AG04450 (cell line): ENCODE results near the gene PAX5. TPM values are rescaled to one million over a fixed set of nuclear protein-coding genes. Genes with fewer than 3 reads are reported as not detected.

Source experiments
- CTCF ChIA-PET: fragments of 300-600, 350-600 bp; formaldehyde crosslinking; extraction: SDS; loops from one replicate; lab custom pipeline; 2022; ENCODE audit warnings: antibody characterized with exemption, inconsistent platforms; lab: Charles Lee
- POLR2A ChIA-PET: fragments of 350-600 bp; formaldehyde crosslinking; extraction: SDS; loops from one replicate; lab custom pipeline; 2021; ENCODE audit warnings: antibody characterized with exemption, inconsistent platforms; lab: Yijun Ruan, JAX
- DNase-seq: peaks from one replicate; pipeline ENCODE4 v3.0.0-alpha.2; 2011; ENCODE audit warnings: low read depth, low spot score
- H3K27ac ChIP-seq: one replicate; pipeline ENCODE4 v1.5.1; 2012; ENCODE audit warnings: low read depth, low read length, control low read depth
- H3K27me3 ChIP-seq: one replicate; pipeline ENCODE4 v1.6.0; 2012; ENCODE audit warnings: low read length; ENCODE audit not compliant: control insufficient read depth, insufficient read depth
- H3K4me3 ChIP-seq: 2 replicates; pipeline ENCODE4 v1.5.1; 2011; ENCODE audit warnings: mild to moderate bottlenecking, low read depth, low read length, control low read depth
- H3K9me3 ChIP-seq: 2 replicates; pipeline ENCODE4 v1.5.1; 2012; ENCODE audit warnings: low read length; ENCODE audit not compliant: control insufficient read depth, insufficient read depth
- polyA plus RNA-seq: library from polyadenylated mRNA; depleted of rRNA; stranded (reverse); fragments of >200 nt; gene quantifications from 2 replicates; pipeline ENCODE4 v1.2.3, GENCODE V29; 2011
- TF ChIP-seq, protein P1 (sequence below): IDR thresholded peaks from 2 replicates; pipeline ENCODE4 v1.5.1; 2011; ENCODE audit warnings: low read depth, low read length, control low read depth, inconsistent platforms

PAX5 gene
- polyA plus RNA-seq, 1 experiment, result not detected

- Histone ChIP-seq H3K4me3 (no peak overlapping the region), H3K9me3 (no peaks in the 10 kb centered on the region), H3K27ac (no peak overlapping the region), H3K27me3 (peaks cover 17% of the 10 kb centered on the region)
- TF ChIP-seq, protein P1, sequence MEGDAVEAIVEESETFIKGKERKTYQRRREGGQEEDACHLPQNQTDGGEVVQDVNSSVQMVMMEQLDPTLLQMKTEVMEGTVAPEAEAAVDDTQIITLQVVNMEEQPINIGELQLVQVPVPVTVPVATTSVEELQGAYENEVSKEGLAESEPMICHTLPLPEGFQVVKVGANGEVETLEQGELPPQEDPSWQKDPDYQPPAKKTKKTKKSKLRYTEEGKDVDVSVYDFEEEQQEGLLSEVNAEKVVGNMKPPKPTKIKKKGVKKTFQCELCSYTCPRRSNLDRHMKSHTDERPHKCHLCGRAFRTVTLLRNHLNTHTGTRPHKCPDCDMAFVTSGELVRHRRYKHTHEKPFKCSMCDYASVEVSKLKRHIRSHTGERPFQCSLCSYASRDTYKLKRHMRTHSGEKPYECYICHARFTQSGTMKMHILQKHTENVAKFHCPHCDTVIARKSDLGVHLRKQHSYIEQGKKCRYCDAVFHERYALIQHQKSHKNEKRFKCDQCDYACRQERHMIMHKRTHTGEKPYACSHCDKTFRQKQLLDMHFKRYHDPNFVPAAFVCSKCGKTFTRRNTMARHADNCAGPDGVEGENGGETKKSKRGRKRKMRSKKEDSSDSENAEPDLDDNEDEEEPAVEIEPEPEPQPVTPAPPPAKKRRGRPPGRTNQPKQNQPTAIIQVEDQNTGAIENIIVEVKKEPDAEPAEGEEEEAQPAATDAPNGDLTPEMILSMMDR, result no peak
- CTCF ChIA-PET, result no interaction called here
- POLR2A ChIA-PET, result no interaction called here
- no peak for DNase-seq
Measured at GRCh38 chr9:36828611-36829013, 205.5 kb downstream of the PAX5 start.

DNA sequence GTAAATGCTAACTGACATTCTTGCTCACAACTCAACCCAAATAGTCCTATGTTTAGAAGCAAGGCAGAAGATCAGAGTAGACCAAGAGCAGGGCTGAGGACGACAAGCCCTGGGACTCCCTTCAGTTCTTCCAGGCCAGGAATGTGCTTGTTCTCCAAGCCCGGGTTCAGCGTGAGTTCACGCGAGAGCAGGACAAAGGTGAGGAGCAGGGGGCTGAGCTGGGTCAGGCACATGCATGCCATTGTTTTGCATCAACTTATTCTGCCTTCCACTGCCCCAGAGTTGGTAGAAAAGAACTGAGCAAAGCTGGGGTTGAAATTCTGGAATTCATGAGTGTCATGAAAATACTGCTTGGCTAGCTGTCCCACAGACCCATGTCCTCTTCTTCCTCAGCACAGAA, 206.5 kb downstream of the PAX5 start:
- Histone ChIP-seq H3K4me3 (no peak overlapping the region), H3K27me3 (peaks cover 25% of the 10 kb centered on the region), H3K27ac (no peak overlapping the region), H3K9me3 (no peaks in the 10 kb centered on the region)
- DNase-seq, result no peak
- ChIA-PET CTCF (no interaction called here), POLR2A (no interaction called here)
- TF ChIP-seq, protein P1, result no peak

- H3K27me3 ChIP-seq, result peaks cover 28% of the 10 kb centered on the region
- ChIA-PET POLR2A (no interaction called here), CTCF (no interaction called here)
- H3K27ac ChIP-seq, result no peak overlapping the region
- H3K9me3 ChIP-seq, result no peaks in the 10 kb centered on the region
- TF ChIP-seq, protein P1, result no peak
- no peak for DNase-seq
- H3K4me3 ChIP-seq, result no peak overlapping the region
Measured at GRCh38 chr9:36826581-36826980, 207.5 kb downstream of the PAX5 start.

- TF ChIP-seq, protein P1, result no peak
- no peak for DNase-seq
- Histone ChIP-seq H3K9me3 (no peaks in the 10 kb centered on the region; the same call in 1 of the 2 replicates), H3K27ac (no peak overlapping the region), H3K27me3 (peaks cover 34% of the 10 kb centered on the region), H3K4me3 (no peak overlapping the region)
- POLR2A ChIA-PET, result no interaction called here
- CTCF ChIA-PET, result interaction anchor here (1.5 kb wide), 1 partner anchor 48 kb away, joined by 5 read pairs; no protein-coding TSS in a partner anchor
Measured at GRCh38 chr9:36825179-36825578, 208.9 kb downstream of the PAX5 start.

- POLR2A ChIA-PET, result no interaction called here
- no peak for DNase-seq
- no peaks in the 10 kb centered on the region; the same call in 1 of the 2 replicates for H3K9me3 ChIP-seq
- no peak overlapping the region for H3K4me3 ChIP-seq
- CTCF ChIA-PET, result interaction anchor here (1.5 kb wide), 1 partner anchor 49 kb away, joined by 5 read pairs; no protein-coding TSS in a partner anchor
- no peak overlapping the region for H3K27ac ChIP-seq
- peaks cover 46% of the 10 kb centered on the region for H3K27me3 ChIP-seq
- TF ChIP-seq, protein P1, result no peak
Measured at GRCh38 chr9:36823934-36824333, 210.1 kb downstream of the PAX5 start.
